A549 (cell line): Measurements from ENCODE around the gene ANXA6. TPM values are rescaled to one million over a fixed set of nuclear protein-coding genes. Genes with fewer than 3 reads are reported as not detected.

Experiments
- ATAC-seq, 2 experiments: fragments of 200-7000 bp in 1 of 2; fragments of >200 bp in 1 of 2; cut with Nextera tagmentation in 1 of 2; cut with Tn5 transposase in 1 of 2; 3 replicates each; pipeline versions ENCODE4 v1.8.0 to v1.9.1; 2018 to 2020; ENCODE audit warnings: mild to moderate bottlenecking in 1 of 2, moderate library complexity in 1 of 2
- CTCF ChIA-PET: fragments of 300-600 bp; sonication (Branson Sonifier 250); formaldehyde crosslinking; extraction: SDS; loops from one replicate; lab custom pipeline; 2021; ENCODE audit warnings: antibody characterized with exemption, inconsistent platforms; lab: Yijun Ruan, JAX
- POLR2A ChIA-PET: fragments of 350-600 bp; formaldehyde crosslinking; extraction: SDS; loops from one replicate; lab custom pipeline; 2021; ENCODE audit warnings: antibody characterized with exemption, inconsistent platforms; lab: Yijun Ruan, JAX
- DNase-seq, 2 experiments: peaks; one replicate each; pipeline versions ENCODE4 v3.0.0 to v3.0.0-alpha.2; 2011 to 2016; ENCODE audit warnings: low read depth in 1 of 2, low spot score in 1 of 2
- FAIRE-seq: peaks from 2 replicates; lab custom pipeline; 2011; peaks lifted over from hg19 to GRCh38; lab: Jason Lieb, UNC
- H3K27ac ChIP-seq, 2 experiments: fragments of >200 bp; sonication (Bioruptor Twin); formaldehyde crosslinking; 3 replicates each; pipeline ENCODE4 v1.5.1; 2016 to 2017
- H3K4me1 ChIP-seq: fragments of >200 bp; sonication (Bioruptor Twin); formaldehyde crosslinking; 3 replicates; pipeline ENCODE4 v1.6.1; 2016
- H3K4me2 ChIP-seq: fragments of >200 bp; sonication (Bioruptor Twin); formaldehyde crosslinking; 3 replicates; pipeline ENCODE4 v1.6.1; 2016
- H3K4me3 ChIP-seq: fragments of >200 bp; sonication (Bioruptor Twin); formaldehyde crosslinking; 3 replicates; pipeline ENCODE4 v1.5.1; 2016
- H3K9me3 ChIP-seq: fragments of >200 bp; sonication (Bioruptor Twin); formaldehyde crosslinking; 3 replicates; pipeline ENCODE4 v1.6.1; 2016
- CHD4 ChIP-seq: fragments of 200-600 bp; sonication (generic); IDR thresholded peaks from 2 replicates; pipeline ENCODE4 v1.6.1; 2016; ENCODE audit warnings: antibody characterized with exemption, mild to moderate bottlenecking, borderline replicate concordance
- CTCF ChIP-seq: fragments of >200 bp; sonication (Bioruptor Twin); formaldehyde crosslinking; IDR thresholded peaks from 3 replicates; pipeline ENCODE4 v1.5.1; 2016
- EP300 ChIP-seq, 2 experiments: fragments of >200 bp; sonication (Bioruptor Twin); formaldehyde crosslinking; IDR thresholded peaks; 2 replicates in 1 of 2; 3 replicates in 1 of 2; pipeline ENCODE4 v1.6.1; 2016 to 2017
- FOSB ChIP-seq: fragments of 250-450 bp; sonication (Bioruptor Pico); IDR thresholded peaks from 2 replicates; pipeline ENCODE4 v1.5.0; 2020; ENCODE audit warnings: mild to moderate bottlenecking, moderate library complexity
- FOSL2 ChIP-seq, 2 experiments: fragments of 450-650 bp in 1 of 2; fragments of >200 bp in 1 of 2; sonication (Bioruptor Twin) in 1 of 2; formaldehyde crosslinking; IDR thresholded peaks; 2 replicates each; pipeline versions ENCODE4 v1.5.0 to v1.6.1; 2016 to 2020; ENCODE audit warnings: mild to moderate bottlenecking in 1 of 2, moderate library complexity in 1 of 2
- GATA3 ChIP-seq: IDR thresholded peaks from 2 replicates; pipeline ENCODE4 v1.6.1; 2012; ENCODE audit warnings: borderline replicate concordance
- HDAC2 ChIP-seq: fragments of 200-600 bp; sonication (generic); IDR thresholded peaks from 2 replicates; pipeline ENCODE4 v1.6.1; 2016
- HEYL ChIP-seq: fragments of 250-450 bp; sonication (Bioruptor Pico); IDR thresholded peaks from 2 replicates; pipeline ENCODE4 v1.8.0; 2021; ENCODE audit warnings: mild to moderate bottlenecking, moderate library complexity
- HOXB13 ChIP-seq: fragments of 250-450 bp; sonication (Bioruptor Pico); IDR thresholded peaks from 2 replicates; pipeline ENCODE4 v1.5.0; 2020; ENCODE audit warnings: low read depth, mild to moderate bottlenecking, moderate library complexity
- JUN ChIP-seq, 2 experiments: fragments of >200 bp; sonication (Bioruptor Twin); formaldehyde crosslinking; IDR thresholded peaks; 2 replicates in 1 of 2; 3 replicates in 1 of 2; pipeline ENCODE4 v1.6.1; 2016 to 2017
- PHF8 ChIP-seq: fragments of 200-600 bp; sonication (generic); IDR thresholded peaks from 2 replicates; pipeline ENCODE4 v1.6.1; 2016; ENCODE audit warnings: low read depth, mild to moderate bottlenecking, antibody characterized with exemption, moderate library complexity, borderline replicate concordance
- POLR2A ChIP-seq: IDR thresholded peaks from 2 replicates; pipeline ENCODE4 v1.6.1; 2012; ENCODE audit warnings: mild to moderate bottlenecking, low read length
- POLR2AphosphoS2 ChIP-seq: conservative IDR thresholded peaks from 2 replicates; pipeline ENCODE4 v1.6.1; 2012; ENCODE audit warnings: low read length, improper control_type of control experiment, inconsistent platforms
- RAD21 ChIP-seq, 2 experiments: fragments of >200 bp in 1 of 2; sonication (Bioruptor Twin) in 1 of 2; formaldehyde crosslinking in 1 of 2; IDR thresholded peaks in 1 of 2; conservative IDR thresholded peaks in 1 of 2; 2 replicates in 1 of 2; 3 replicates in 1 of 2; pipeline ENCODE4 v1.6.1; 2012 to 2018; ENCODE audit warnings: inconsistent platforms in 1 of 2
- RARB ChIP-seq: fragments of 250-450 bp; sonication (Bioruptor Pico); IDR thresholded peaks from 2 replicates; pipeline ENCODE4 v1.8.0; 2021; ENCODE audit warnings: mild to moderate bottlenecking, moderate library complexity
- RFX5 ChIP-seq: fragments of 450-650 bp; IDR thresholded peaks from 2 replicates; pipeline ENCODE4 v1.7.1; 2014; ENCODE audit warnings: antibody characterized with exemption, mild to moderate bottlenecking, moderate library complexity
- RNF2 ChIP-seq: fragments of 200-600 bp; sonication (generic); IDR thresholded peaks from 2 replicates; pipeline ENCODE4 v1.6.1; 2016; ENCODE audit warnings: low read depth, mild to moderate bottlenecking, antibody characterized with exemption, moderate library complexity, borderline replicate concordance
- SMC3 ChIP-seq: fragments of >200 bp; sonication (Bioruptor Twin); formaldehyde crosslinking; IDR thresholded peaks from 3 replicates; pipeline ENCODE4 v1.6.1; 2018; ENCODE audit warnings: inconsistent platforms
- TP53 ChIP-seq: fragments of 250-450 bp; sonication (Bioruptor Pico); IDR thresholded peaks from 2 replicates; pipeline ENCODE4 v1.5.0; 2021; ENCODE audit warnings: mild to moderate bottlenecking, moderate library complexity
- ZC3H11A ChIP-seq: fragments of 450-650 bp; IDR thresholded peaks from 2 replicates; pipeline ENCODE4 v1.6.1; 2014; ENCODE audit warnings: antibody characterized with exemption, mild to moderate bottlenecking
- WGBS: methylation state at CpG from one replicate; pipeline ENCODE4 v1.1.6; 2017; ENCODE audit errors: missing lambda C conversion rate; 5-methylcytosine and 5-hydroxymethylcytosine counted together
- polyA plus RNA-seq, 4 experiments: library from polyadenylated mRNA; depleted of rRNA in 3 of 4; stranded (reverse); fragments of >200 nt; fragmentation: RNase III in 1 of 4; extraction: RNeasy Plus Mini Kit Qiagen cat#74134 plus additional on column Dnase treatment in 1 of 4; gene quantifications; 2 replicates in 3 of 4; 3 replicates in 1 of 4; pipeline ENCODE4 v1.2.3, GENCODE V29; 2011 to 2017
- TF ChIP-seq, protein P1 (sequence below): fragments of >200 bp; sonication (Bioruptor Twin); formaldehyde crosslinking; IDR thresholded peaks from 2 replicates; pipeline ENCODE4 v1.6.1; 2016
- TF ChIP-seq, protein P2 (sequence below): fragments of >200 bp; sonication (Bioruptor Twin); formaldehyde crosslinking; IDR thresholded peaks from 3 replicates; pipeline ENCODE4 v1.6.1; 2016
- TF ChIP-seq, protein P3 (sequence below): fragments of 250-450 bp; sonication (Bioruptor Pico); IDR thresholded peaks from 2 replicates; pipeline ENCODE4 v1.5.0; 2021; ENCODE audit warnings: mild to moderate bottlenecking, moderate library complexity, borderline replicate concordance
- TF ChIP-seq, protein P4 (sequence below): fragments of 450-650 bp; IDR thresholded peaks from 2 replicates; pipeline ENCODE4 v1.6.1; 2014; ENCODE audit warnings: antibody characterized with exemption
- TF ChIP-seq, protein P5 (sequence below): fragments of 200-600 bp; sonication (generic); IDR thresholded peaks from 2 replicates; pipeline ENCODE4 v1.6.1; 2016; ENCODE audit warnings: antibody characterized with exemption, mild to moderate bottlenecking, moderate library complexity

Gene ANXA6
- polyA plus RNA-seq, 2 of the 4 experiments (the other 2 are of a cell fraction) = 32.4 to 53.0 TPM

DNA sequence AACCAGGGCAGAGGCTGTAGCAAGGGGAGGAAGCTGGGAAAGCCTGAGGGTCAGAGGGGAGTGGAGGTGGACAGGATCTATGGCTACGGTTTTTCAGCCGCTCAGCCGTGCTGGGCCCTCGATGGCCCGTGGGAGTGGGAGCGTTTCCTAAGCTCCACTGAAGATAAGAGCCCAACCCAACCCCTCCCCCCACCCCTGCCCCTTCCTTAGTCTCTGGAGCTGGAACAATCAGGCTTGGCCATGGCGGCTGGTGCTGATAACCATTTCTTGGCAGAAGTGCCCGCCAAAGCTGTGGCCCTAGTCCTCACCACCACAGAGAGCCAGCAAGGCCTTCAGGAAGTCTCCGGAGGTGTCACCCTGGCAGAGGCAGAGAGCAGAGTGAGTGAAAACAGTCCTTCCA lies 56.4 kb downstream of the ANXA6 start:
- ChIA-PET CTCF (interaction anchor here (0.8 to 2.4 kb wide), 4 partner anchors 14 to 53 kb away, joined by 3 to 13 read pairs (median 4); no protein-coding TSS in a partner anchor), POLR2A (no interaction called here)
- Histone ChIP-seq H3K4me3 (no peak overlapping the region), H3K27ac (no peak overlapping the region), H3K9me3 (no peaks in the 10 kb centered on the region), H3K4me2 (no peak overlapping the region), H3K4me1 (no peaks in the 10 kb centered on the region; the same call in 2 of the 3 replicates)
- TF ChIP-seq POLR2A (no peak), PHF8 (no peak), SMC3 (no peak), JUN (IDR thresholded peaks at IDR 0.05) (no peak), ZC3H11A (no peak), HEYL (no peak), POLR2AphosphoS2 (no peak), RFX5 (no peak), GATA3 (no peak), CHD4 (no peak), FOSB (CRISPR knock-in tag) (no peak), CTCF (no peak), TP53 (CRISPR knock-in tag) (no peak), HOXB13 (CRISPR knock-in tag) (no peak), EP300 (IDR thresholded peaks at IDR 0.05) (no peak), HDAC2 (no peak), FOSL2 (IDR thresholded peaks at IDR 0.05) (no peak), FOSL2 (CRISPR knock-in tag; IDR thresholded peaks at IDR 0.05) (no peak)
- TF ChIP-seq, protein P1, sequence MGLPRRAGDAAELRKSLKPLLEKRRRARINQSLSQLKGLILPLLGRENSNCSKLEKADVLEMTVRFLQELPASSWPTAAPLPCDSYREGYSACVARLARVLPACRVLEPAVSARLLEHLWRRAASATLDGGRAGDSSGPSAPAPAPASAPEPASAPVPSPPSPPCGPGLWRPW = no peak
- TF ChIP-seq, protein P2, sequence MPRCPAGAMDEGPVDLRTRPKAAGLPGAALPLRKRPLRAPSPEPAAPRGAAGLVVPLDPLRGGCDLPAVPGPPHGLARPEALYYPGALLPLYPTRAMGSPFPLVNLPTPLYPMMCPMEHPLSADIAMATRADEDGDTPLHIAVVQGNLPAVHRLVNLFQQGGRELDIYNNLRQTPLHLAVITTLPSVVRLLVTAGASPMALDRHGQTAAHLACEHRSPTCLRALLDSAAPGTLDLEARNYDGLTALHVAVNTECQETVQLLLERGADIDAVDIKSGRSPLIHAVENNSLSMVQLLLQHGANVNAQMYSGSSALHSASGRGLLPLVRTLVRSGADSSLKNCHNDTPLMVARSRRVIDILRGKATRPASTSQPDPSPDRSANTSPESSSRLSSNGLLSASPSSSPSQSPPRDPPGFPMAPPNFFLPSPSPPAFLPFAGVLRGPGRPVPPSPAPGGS = no peak
- TF ChIP-seq, protein P3, sequence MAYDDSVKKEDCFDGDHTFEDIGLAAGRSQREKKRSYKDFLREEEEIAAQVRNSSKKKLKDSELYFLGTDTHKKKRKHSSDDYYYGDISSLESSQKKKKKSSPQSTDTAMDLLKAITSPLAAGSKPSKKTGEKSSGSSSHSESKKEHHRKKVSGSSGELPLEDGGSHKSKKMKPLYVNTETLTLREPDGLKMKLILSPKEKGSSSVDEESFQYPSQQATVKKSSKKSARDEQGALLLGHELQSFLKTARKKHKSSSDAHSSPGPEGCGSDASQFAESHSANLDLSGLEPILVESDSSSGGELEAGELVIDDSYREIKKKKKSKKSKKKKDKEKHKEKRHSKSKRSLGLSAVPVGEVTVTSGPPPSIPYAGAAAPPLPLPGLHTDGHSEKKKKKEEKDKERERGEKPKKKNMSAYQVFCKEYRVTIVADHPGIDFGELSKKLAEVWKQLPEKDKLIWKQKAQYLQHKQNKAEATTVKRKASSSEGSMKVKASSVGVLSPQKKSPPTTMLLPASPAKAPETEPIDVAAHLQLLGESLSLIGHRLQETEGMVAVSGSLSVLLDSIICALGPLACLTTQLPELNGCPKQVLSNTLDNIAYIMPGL (CRISPR knock-in tag) = no peak
- FAIRE-seq (no peak), ATAC-seq (no peak), DNase-seq (no peak)
- 93% methylated on average over 6 of the region's 9 CpGs for WGBS

GRCh38 chr5:151100681-151101080 lies 56.9 kb downstream of the ANXA6 start:
- no peak overlapping the region for H3K4me3 ChIP-seq
- FAIRE-seq (no peak), DNase-seq (no peak), ATAC-seq (no peak)
- POLR2A ChIA-PET = no interaction called here
- WGBS = 97% methylated on average over 4 of the region's 4 CpGs
- CTCF ChIA-PET = interaction anchor here (0.8 to 6.3 kb wide), 4 partner anchors 14 to 49 kb away, joined by 3 to 53 read pairs (median 22); no protein-coding TSS in a partner anchor
- no peak overlapping the region for H3K4me2 ChIP-seq
- H3K4me1 ChIP-seq = peaks cover 4% of the 10 kb centered on the region
- H3K9me3 ChIP-seq = no peaks in the 10 kb centered on the region
- no peak overlapping the region for H3K27ac ChIP-seq
- TF ChIP-seq, protein P4, sequence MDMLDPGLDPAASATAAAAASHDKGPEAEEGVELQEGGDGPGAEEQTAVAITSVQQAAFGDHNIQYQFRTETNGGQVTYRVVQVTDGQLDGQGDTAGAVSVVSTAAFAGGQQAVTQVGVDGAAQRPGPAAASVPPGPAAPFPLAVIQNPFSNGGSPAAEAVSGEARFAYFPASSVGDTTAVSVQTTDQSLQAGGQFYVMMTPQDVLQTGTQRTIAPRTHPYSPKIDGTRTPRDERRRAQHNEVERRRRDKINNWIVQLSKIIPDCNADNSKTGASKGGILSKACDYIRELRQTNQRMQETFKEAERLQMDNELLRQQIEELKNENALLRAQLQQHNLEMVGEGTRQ = no peak
- TF ChIP-seq SMC3 (no peak), RAD21 (conservative IDR thresholded peaks at IDR 0.05 in 1 of 2, IDR thresholded peaks at IDR 0.05 in 1 of 2) (no peak), RARB (CRISPR knock-in tag) (no peak), RNF2 (no peak), ZC3H11A (no peak)
- TF ChIP-seq, protein P5, sequence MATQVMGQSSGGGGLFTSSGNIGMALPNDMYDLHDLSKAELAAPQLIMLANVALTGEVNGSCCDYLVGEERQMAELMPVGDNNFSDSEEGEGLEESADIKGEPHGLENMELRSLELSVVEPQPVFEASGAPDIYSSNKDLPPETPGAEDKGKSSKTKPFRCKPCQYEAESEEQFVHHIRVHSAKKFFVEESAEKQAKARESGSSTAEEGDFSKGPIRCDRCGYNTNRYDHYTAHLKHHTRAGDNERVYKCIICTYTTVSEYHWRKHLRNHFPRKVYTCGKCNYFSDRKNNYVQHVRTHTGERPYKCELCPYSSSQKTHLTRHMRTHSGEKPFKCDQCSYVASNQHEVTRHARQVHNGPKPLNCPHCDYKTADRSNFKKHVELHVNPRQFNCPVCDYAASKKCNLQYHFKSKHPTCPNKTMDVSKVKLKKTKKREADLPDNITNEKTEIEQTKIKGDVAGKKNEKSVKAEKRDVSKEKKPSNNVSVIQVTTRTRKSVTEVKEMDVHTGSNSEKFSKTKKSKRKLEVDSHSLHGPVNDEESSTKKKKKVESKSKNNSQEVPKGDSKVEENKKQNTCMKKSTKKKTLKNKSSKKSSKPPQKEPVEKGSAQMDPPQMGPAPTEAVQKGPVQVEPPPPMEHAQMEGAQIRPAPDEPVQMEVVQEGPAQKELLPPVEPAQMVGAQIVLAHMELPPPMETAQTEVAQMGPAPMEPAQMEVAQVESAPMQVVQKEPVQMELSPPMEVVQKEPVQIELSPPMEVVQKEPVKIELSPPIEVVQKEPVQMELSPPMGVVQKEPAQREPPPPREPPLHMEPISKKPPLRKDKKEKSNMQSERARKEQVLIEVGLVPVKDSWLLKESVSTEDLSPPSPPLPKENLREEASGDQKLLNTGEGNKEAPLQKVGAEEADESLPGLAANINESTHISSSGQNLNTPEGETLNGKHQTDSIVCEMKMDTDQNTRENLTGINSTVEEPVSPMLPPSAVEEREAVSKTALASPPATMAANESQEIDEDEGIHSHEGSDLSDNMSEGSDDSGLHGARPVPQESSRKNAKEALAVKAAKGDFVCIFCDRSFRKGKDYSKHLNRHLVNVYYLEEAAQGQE = no peak
